NCI-H748 treated with DMSO at 0.1 percent for 48 hours (cell line): ENCODE measurements around the gene ACTG2.

Experiments used
- DNase-seq: peaks from one replicate; lab custom pipeline; 2025; lab: John Stamatoyannopoulos, UW

Gene ACTG2

GRCh38 chr2:73969356-73969755, 76.5 kb downstream of the ACTG2 start:
- DNase-seq: no peak
